HepG2 (cell line): ENCODE measurements around the gene ARMH1. TPM values are rescaled to one million over a fixed set of nuclear protein-coding genes. Genes with fewer than 3 reads are reported as not detected.

Experiments
- ATAC-seq: fragments of 200-7000 bp; cut with Tn5 transposase; 3 replicates; pipeline ENCODE4 v1.9.1; 2020; ENCODE audit warnings: mild to moderate bottlenecking, moderate library complexity
- BruUV-seq: library from RNA; stranded (reverse); fragments of 400-500 nt; replicated peaks from 2 replicates; lab custom pipeline; 2021; lab: Mats Ljungman, UMichigan
- CTCF ChIA-PET: fragments of 300-600 bp; formaldehyde crosslinking; extraction: SDS; loops from one replicate; lab custom pipeline; 2021; ENCODE audit warnings: low total read pairs, inconsistent platforms, low intra/inter-chr PET ratio; lab: Yijun Ruan, JAX
- POLR2A ChIA-PET: fragments of 350-600 bp; sonication (Branson Sonifier 250); formaldehyde crosslinking; loops from one replicate; lab custom pipeline; 2020; ENCODE audit warnings: antibody characterized with exemption, inconsistent platforms; lab: Yijun Ruan, JAX
- DNase-seq: peaks from one replicate; pipeline ENCODE4 v3.0.0-alpha.2; 2015; ENCODE audit warnings: low spot score
- FAIRE-seq: peaks from 3 replicates; lab custom pipeline; 2011; peaks lifted over from hg19 to GRCh38; lab: Jason Lieb, UNC
- H2AFZ ChIP-seq: one replicate; pipeline ENCODE4 v1.6.1; 2011; ENCODE audit warnings: low read length, inconsistent platforms
- H3K27ac ChIP-seq: fragments of 300-600 bp; 3 replicates; pipeline ENCODE4 v1.8.0; 2011; ENCODE audit warnings: mixed run types, mild to moderate bottlenecking, mixed read lengths, low read length, inconsistent platforms; ENCODE audit not compliant: insufficient read depth; ENCODE audit errors: extremely low read length
- H3K27me3 ChIP-seq, 2 experiments: fragments of 200-600 bp in 1 of 2; 2 replicates in 1 of 2; 3 replicates in 1 of 2; pipeline versions ENCODE4 v1.6.0 to v1.8.0; 2011; ENCODE audit warnings: low read length in 2 of 2, mild to moderate bottlenecking in 2 of 2, moderate library complexity in 2 of 2, inconsistent platforms in 1 of 2; ENCODE audit not compliant: insufficient read depth in 2 of 2, control insufficient read depth in 1 of 2
- H3K36me3 ChIP-seq, 2 experiments: fragments of 200-600 bp in 1 of 2; replicated peaks in 1 of 2; 2 replicates in 1 of 2; 3 replicates in 1 of 2; pipeline versions ENCODE4 v1.5.1 to v1.8.0; 2011; ENCODE audit warnings: low read length in 2 of 2, inconsistent platforms in 1 of 2; ENCODE audit not compliant: insufficient read depth in 2 of 2, control insufficient read depth in 1 of 2
- H3K4me1 ChIP-seq: 2 replicates; pipeline ENCODE4 v1.5.1; 2012; ENCODE audit warnings: low read length, inconsistent platforms; ENCODE audit not compliant: insufficient read depth
- H3K4me2 ChIP-seq: 2 replicates; pipeline ENCODE4 v1.6.0; 2011; ENCODE audit warnings: low read depth, low read length, inconsistent platforms
- H3K4me3 ChIP-seq, 3 experiments: fragments of 200-600 bp in 1 of 3; sonication (generic), shearing (Covaris generic) in 1 of 3; replicated peaks in 1 of 3; 2 replicates each; pipeline ENCODE4 v1.5.1; 2011 to 2016; ENCODE audit warnings: low read length in 3 of 3, inconsistent platforms in 2 of 3, low read depth in 2 of 3, mild to moderate bottlenecking in 2 of 3, control low read depth in 1 of 3, mixed read lengths in 1 of 3; ENCODE audit not compliant: insufficient read depth in 1 of 3
- H3K79me2 ChIP-seq: one replicate; pipeline ENCODE4 v1.6.1; 2011; ENCODE audit warnings: low read length, inconsistent platforms; ENCODE audit not compliant: insufficient read depth
- H3K9ac ChIP-seq: 2 replicates; pipeline ENCODE4 v1.6.0; 2011; ENCODE audit warnings: mild to moderate bottlenecking, low read depth, low read length, inconsistent platforms; ENCODE audit not compliant: insufficient read depth
- H3K9me3 ChIP-seq: 2 replicates; pipeline ENCODE4 v1.5.1; 2012; ENCODE audit warnings: mild to moderate bottlenecking, low read length
- H4K20me1 ChIP-seq: 2 replicates; pipeline ENCODE4 v1.6.0; 2011; ENCODE audit warnings: inconsistent platforms, mild to moderate bottlenecking, low read length, moderate library complexity; ENCODE audit not compliant: insufficient read depth
- ARID2 ChIP-seq: sonication (generic); formaldehyde crosslinking; IDR thresholded peaks from 2 replicates; pipeline ENCODE4 v1.8.1; 2022; ENCODE audit warnings: mild to moderate bottlenecking, missing genetic modification reagents, borderline replicate concordance
- E2F1 ChIP-seq: sonication (generic); formaldehyde crosslinking; IDR thresholded peaks from 2 replicates; pipeline ENCODE4 v1.5.0; 2020; ENCODE audit warnings: missing genetic modification reagents
- FIP1L1 ChIP-seq: fragments of 200-400 bp; formaldehyde crosslinking; IDR thresholded peaks from 2 replicates; pipeline ENCODE4 v1.6.1; 2018; ENCODE audit warnings: low read depth, mild to moderate bottlenecking, low read length, moderate library complexity, borderline replicate concordance; ENCODE audit not compliant: insufficient read depth
- HES4 ChIP-seq: sonication (generic); formaldehyde crosslinking; IDR thresholded peaks from 2 replicates; pipeline ENCODE4 v1.9.0; 2021; ENCODE audit warnings: mild to moderate bottlenecking, missing genetic modification reagents, borderline replicate concordance
- PHB2 ChIP-seq: fragments of 450-650 bp; IDR thresholded peaks from 2 replicates; pipeline ENCODE4 v1.6.1; 2018; ENCODE audit not compliant: partially characterized antibody
- SNAI1 ChIP-seq: sonication (generic); formaldehyde crosslinking; IDR thresholded peaks from 2 replicates; pipeline ENCODE4 v1.5.0; 2020; ENCODE audit warnings: mild to moderate bottlenecking, missing genetic modification reagents, borderline replicate concordance
- ZNF354B ChIP-seq: sonication (generic); formaldehyde crosslinking; IDR thresholded peaks from 2 replicates; pipeline ENCODE4 v1.8.0; 2022; ENCODE audit warnings: mild to moderate bottlenecking, missing genetic modification reagents
- ZNF678 ChIP-seq: sonication (generic); formaldehyde crosslinking; IDR thresholded peaks from 2 replicates; pipeline ENCODE4 v1.4.0; 2020; ENCODE audit warnings: mild to moderate bottlenecking, missing genetic modification reagents
- WGBS: methylation state at CpG from one replicate; pipeline ENCODE4 v1.1.6; 2017; ENCODE audit warnings: low lambda C conversion rate; 5-methylcytosine and 5-hydroxymethylcytosine counted together
- in situ Hi-C: cut with HindIII; loops from 2 replicates; pipeline ENCODE4 v1.10.0; 2017; ENCODE audit warnings: low pct_unique_long_range_greater_than_20kb; ENCODE audit not compliant: extremely low pct_ligation_motif_present
- intact Hi-C: fragments of 100-400 bp; cut with micrococcal nuclease; formaldehyde crosslinking; loops from one replicate; pipeline ENCODE4 v1.10.0; 2022; ENCODE audit not compliant: unreplicated experiment
- polyA plus RNA-seq, 8 experiments: library from polyadenylated mRNA; depleted of rRNA in 3 of 8; stranded (reverse) in 7 of 8; unstranded in 1 of 8; fragments of >200 nt; fragmentation: Illumina TruSeq in 4 of 8; extraction: Trizol in 4 of 8; gene quantifications; 2 replicates each; pipeline versions ENCODE4 v1.2.1 to v1.2.3, GENCODE V29; 2011 to 2016; ENCODE audit warnings: low read depth in 4 of 8, missing spikeins in 1 of 8, mixed read lengths in 1 of 8; ENCODE audit not compliant: insufficient read depth in 1 of 8
- total RNA-seq, 5 experiments: library from RNA; depleted of rRNA; stranded (reverse); fragments of >200 nt; fragmentation: Illumina TruSeq; extraction: Trizol; gene quantifications; 2 replicates each; pipeline ENCODE4 v1.2.3, GENCODE V29; 2016; ENCODE audit warnings: low read depth in 1 of 5
- TF ChIP-seq, protein P1 (sequence below): sonication (generic); formaldehyde crosslinking; IDR thresholded peaks from 2 replicates; pipeline ENCODE4 v1.4.0; 2020; ENCODE audit warnings: missing genetic modification reagents
- TF ChIP-seq, protein P2 (sequence below): sonication (generic); formaldehyde crosslinking; IDR thresholded peaks from 2 replicates; pipeline ENCODE4 v1.4.0; 2020; ENCODE audit warnings: low read depth, mild to moderate bottlenecking, missing genetic modification reagents
- TF ChIP-seq, protein P3 (sequence below): sonication (generic); formaldehyde crosslinking; IDR thresholded peaks from 2 replicates; pipeline ENCODE4 v1.8.1; 2023; ENCODE audit warnings: mild to moderate bottlenecking, moderate library complexity, missing genetic modification reagents
- TF ChIP-seq, protein P4 (sequence below): sonication (generic); formaldehyde crosslinking; IDR thresholded peaks from 2 replicates; pipeline ENCODE4 v1.4.0; 2020; ENCODE audit warnings: missing genetic modification reagents

ARMH1 gene
- total and polyA plus RNA-seq, 2 of the 13 experiments (the other 11 are each of a cell fraction or from before 2014, with no cell fraction given): 0.69 TPM; not detected in 1

DNA sequence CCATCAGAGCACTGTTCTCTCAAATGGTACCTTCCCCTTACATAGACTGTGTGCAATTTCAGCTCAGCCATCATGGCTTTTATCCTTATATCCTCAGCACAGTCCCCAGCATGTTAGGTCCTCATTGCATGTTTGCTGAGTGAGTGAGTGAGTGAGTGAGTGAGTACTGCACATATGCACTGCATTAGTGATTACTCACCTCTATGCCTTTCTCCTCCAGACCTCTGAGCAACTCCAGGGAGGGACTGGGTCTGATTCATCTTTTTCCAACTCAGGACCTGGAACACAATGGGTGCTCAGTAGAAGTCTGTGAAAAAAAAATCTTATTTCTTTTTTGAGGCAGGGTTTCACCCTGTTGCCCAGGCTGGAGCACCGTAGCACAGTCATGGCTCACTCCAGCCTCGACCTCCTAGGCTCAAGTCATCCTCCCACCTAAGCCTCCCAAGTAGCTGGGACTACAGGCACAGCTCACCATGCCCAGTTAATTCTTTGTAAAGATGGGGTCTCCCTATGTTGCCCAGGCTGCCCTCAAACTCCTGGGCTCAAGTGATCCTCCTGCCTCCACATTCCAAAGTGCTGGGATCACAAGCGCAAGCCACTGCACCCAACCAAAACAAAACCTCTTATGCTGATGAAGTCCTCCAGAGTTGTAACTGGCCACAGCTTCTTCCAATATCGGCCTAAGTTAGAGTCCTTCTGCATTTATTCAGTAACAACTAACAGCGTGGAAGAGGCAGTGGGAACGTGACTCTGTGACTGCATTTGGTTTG is 32.8 kb downstream of the ARMH1 start (continued):
- TF ChIP-seq, protein P1, sequence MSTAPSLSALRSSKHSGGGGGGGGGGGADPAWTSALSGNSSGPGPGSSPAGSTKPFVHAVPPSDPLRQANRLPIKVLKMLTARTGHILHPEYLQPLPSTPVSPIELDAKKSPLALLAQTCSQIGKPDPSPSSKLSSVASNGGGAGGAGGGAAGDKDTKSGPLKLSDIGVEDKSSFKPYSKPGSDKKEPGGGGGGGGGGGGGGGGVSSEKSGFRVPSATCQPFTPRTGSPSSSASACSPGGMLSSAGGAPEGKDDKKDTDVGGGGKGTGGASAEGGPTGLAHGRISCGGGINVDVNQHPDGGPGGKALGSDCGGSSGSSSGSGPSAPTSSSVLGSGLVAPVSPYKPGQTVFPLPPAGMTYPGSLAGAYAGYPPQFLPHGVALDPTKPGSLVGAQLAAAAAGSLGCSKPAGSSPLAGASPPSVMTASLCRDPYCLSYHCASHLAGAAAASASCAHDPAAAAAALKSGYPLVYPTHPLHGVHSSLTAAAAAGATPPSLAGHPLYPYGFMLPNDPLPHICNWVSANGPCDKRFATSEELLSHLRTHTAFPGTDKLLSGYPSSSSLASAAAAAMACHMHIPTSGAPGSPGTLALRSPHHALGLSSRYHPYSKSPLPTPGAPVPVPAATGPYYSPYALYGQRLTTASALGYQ (CRISPR knock-in tag): no peak
- no peak for TF ChIP-seq SNAI1 (CRISPR knock-in tag)
- TF ChIP-seq ARID2: no peak
- TF ChIP-seq E2F1 (CRISPR knock-in tag): no peak
- no peak for TF ChIP-seq HES4

- Histone ChIP-seq H3K4me3 (peak overlapping the region in 2 of 3 experiments; percentile 27 to 37; a peak in 3 of 6 replicates), H3K36me3 (no peaks in the 10 kb centered on the region), H3K27me3 (no peaks in the 10 kb centered on the region; a peak in 1 of 5 replicates), H3K4me2 (peak overlapping the region; percentile 85), H3K9ac (no peak overlapping the region), H3K79me2 (no peaks in the 10 kb centered on the region), H3K9me3 (no peaks in the 10 kb centered on the region), H3K4me1 (peaks cover 59% of the 10 kb centered on the region), H2AFZ (no peak overlapping the region), H3K27ac (peak overlapping the region; percentile 20), H4K20me1 (no peaks in the 10 kb centered on the region)
- ATAC-seq (peak; percentile 84), FAIRE-seq (peak; percentile 91), DNase-seq (peak; percentile 54)
- ChIA-PET CTCF (interaction anchor here (1.2 kb wide), 1 partner anchor 53 kb away, joined by 7 read pairs; no protein-coding TSS in a partner anchor), POLR2A (interaction anchor here (0.7 to 2.1 kb wide), 5 partner anchors 9 to 34 kb away, joined by 3 to 19 read pairs (median 4); partner anchors contain the start of genes ARMH1, RNU5D-1 and TMEM53)
- intact Hi-C loops (loop anchor here (5.0 kb wide), 1 partner anchor 56 kb away; no protein-coding TSS in a partner anchor), in situ Hi-C loops (no loop called here)
- 3% methylated on average over 15 of the region's 15 CpGs for WGBS
- no TSS peak for BruUV-seq
- TF ChIP-seq, protein P2, sequence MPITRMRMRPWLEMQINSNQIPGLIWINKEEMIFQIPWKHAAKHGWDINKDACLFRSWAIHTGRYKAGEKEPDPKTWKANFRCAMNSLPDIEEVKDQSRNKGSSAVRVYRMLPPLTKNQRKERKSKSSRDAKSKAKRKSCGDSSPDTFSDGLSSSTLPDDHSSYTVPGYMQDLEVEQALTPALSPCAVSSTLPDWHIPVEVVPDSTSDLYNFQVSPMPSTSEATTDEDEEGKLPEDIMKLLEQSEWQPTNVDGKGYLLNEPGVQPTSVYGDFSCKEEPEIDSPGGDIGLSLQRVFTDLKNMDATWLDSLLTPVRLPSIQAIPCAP: no peak
- TF ChIP-seq ZNF354B: no peak
- TF ChIP-seq PHB2: no peak
- TF ChIP-seq, protein P3, sequence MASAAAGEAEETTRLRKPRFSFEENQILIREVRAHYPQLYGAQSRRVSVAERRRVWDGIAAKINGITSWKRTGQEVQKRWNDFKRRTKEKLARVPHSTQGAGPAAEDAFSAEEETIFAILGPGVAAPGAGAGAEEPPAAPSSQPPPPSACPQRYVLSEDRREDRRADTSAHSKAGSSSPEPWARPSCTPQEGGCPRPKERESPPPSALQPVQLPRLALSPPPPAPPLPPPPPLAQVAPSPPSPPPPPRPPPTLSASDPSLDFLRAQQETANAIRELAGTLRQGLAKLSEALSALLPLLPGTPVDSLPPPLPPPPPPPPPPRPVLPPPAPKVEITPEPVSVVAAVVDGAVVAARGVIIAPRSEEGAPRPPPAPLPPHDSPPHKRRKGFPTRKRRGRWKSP (CRISPR knock-in tag): no peak
- TF ChIP-seq, protein P4, sequence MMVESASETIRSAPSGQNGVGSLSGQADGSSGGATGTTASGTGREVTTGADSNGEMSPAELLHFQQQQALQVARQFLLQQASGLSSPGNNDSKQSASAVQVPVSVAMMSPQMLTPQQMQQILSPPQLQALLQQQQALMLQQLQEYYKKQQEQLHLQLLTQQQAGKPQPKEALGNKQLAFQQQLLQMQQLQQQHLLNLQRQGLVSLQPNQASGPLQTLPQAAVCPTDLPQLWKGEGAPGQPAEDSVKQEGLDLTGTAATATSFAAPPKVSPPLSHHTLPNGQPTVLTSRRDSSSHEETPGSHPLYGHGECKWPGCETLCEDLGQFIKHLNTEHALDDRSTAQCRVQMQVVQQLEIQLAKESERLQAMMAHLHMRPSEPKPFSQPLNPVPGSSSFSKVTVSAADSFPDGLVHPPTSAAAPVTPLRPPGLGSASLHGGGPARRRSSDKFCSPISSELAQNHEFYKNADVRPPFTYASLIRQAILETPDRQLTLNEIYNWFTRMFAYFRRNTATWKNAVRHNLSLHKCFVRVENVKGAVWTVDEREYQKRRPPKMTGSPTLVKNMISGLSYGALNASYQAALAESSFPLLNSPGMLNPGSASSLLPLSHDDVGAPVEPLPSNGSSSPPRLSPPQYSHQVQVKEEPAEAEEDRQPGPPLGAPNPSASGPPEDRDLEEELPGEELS (CRISPR knock-in tag): peak; percentile 67
- TF ChIP-seq FIP1L1: no peak
- TF ChIP-seq ZNF678 (CRISPR knock-in tag): no peak
These were observed 33.7 kb downstream of the ARMH1 start for GRCh38 chr1:44707959-44708831.
